K562 (cell line): Measurements from ENCODE around the gene HELZ. TPM values are rescaled to one million over a fixed set of nuclear protein-coding genes. Genes with fewer than 3 reads are reported as not detected.

Experiments
- ATAC-seq: fragments of 200-7000 bp; cut with Tn5 transposase; 3 replicates; pipeline ENCODE4 v1.9.1; 2020; ENCODE audit warnings: moderate library complexity
- BruUV-seq: library from RNA; stranded (reverse); fragments of 400-500 nt; replicated peaks from 2 replicates; lab custom pipeline; 2021; lab: Mats Ljungman, UMichigan
- CTCF ChIA-PET: fragments of 300-600 bp; formaldehyde crosslinking; extraction: SDS; loops from one replicate; lab custom pipeline; 2021; ENCODE audit warnings: low intra/inter-chr PET ratio; lab: Yijun Ruan, JAX
- POLR2A ChIA-PET: fragments of 300-600, 350-650 bp; sonication (Branson Sonifier 250); formaldehyde crosslinking; extraction: SDS; loops from one replicate; lab custom pipeline; 2021; ENCODE audit warnings: antibody characterized with exemption, inconsistent platforms; lab: Yijun Ruan, JAX
- DNase-seq, 4 experiments: peaks; one replicate each; pipeline versions ENCODE4 v3.0.0 to v3.0.0-alpha.2; 2011 to 2018; ENCODE audit warnings: low spot score in 3 of 4, mixed read lengths in 3 of 4; ENCODE audit errors: extremely low read depth in 1 of 4
- FAIRE-seq: peaks from 2 replicates; lab custom pipeline; 2011; peaks lifted over from hg19 to GRCh38; lab: Jason Lieb, UNC
- H2AFZ ChIP-seq: 2 replicates; pipeline ENCODE4 v1.6.0; 2011; ENCODE audit warnings: low read depth, low read length, control low read depth, inconsistent platforms
- H3K27ac ChIP-seq: fragments of 200-600 bp; 3 replicates; pipeline ENCODE4 v1.8.0; 2011; ENCODE audit warnings: low read depth, mild to moderate bottlenecking, control low read depth, inconsistent platforms, low read length, moderate library complexity, mixed read lengths; ENCODE audit errors: extremely low read depth
- H3K27me3 ChIP-seq, 2 experiments: fragments of 300-600 bp in 1 of 2; 2 replicates in 1 of 2; 3 replicates in 1 of 2; pipeline versions ENCODE4 v1.6.0 to v1.8.0; 2011; ENCODE audit warnings: inconsistent platforms in 2 of 2, low read length in 2 of 2, mild to moderate bottlenecking in 1 of 2, mixed read lengths in 1 of 2, moderate library complexity in 1 of 2; ENCODE audit not compliant: control insufficient read depth in 2 of 2, insufficient read depth in 2 of 2
- H3K36me3 ChIP-seq: fragments of 300-600 bp; 3 replicates; pipeline ENCODE4 v1.8.0; 2011; ENCODE audit warnings: mild to moderate bottlenecking, low read length, inconsistent platforms; ENCODE audit not compliant: control insufficient read depth, insufficient read depth
- H3K4me1 ChIP-seq, 2 experiments: fragments of 200-600 bp in 1 of 2; replicated peaks in 1 of 2; 2 replicates in 1 of 2; 3 replicates in 1 of 2; pipeline versions ENCODE4 v1.5.1 to v1.8.0; 2011; ENCODE audit warnings: inconsistent platforms in 2 of 2, low read length in 2 of 2, mild to moderate bottlenecking in 1 of 2, mixed read lengths in 1 of 2, moderate library complexity in 1 of 2; ENCODE audit not compliant: control insufficient read depth in 2 of 2, insufficient read depth in 2 of 2
- H3K4me2 ChIP-seq: 2 replicates; pipeline ENCODE4 v1.6.1; 2011; ENCODE audit warnings: low read length, control low read depth, inconsistent platforms, mixed read lengths; ENCODE audit not compliant: insufficient read depth
- H3K4me3 ChIP-seq: fragments of 200-600 bp; sonication (generic), shearing (Covaris generic); 2 replicates; pipeline ENCODE4 v1.5.1; 2016; ENCODE audit warnings: control low read depth, inconsistent platforms
- H3K79me2 ChIP-seq: fragments of 200-600 bp; 3 replicates; pipeline ENCODE4 v1.8.0; 2011; ENCODE audit warnings: low read length, inconsistent platforms; ENCODE audit not compliant: control insufficient read depth, insufficient read depth
- H3K9ac ChIP-seq, 2 experiments: 2 replicates each; pipeline versions ENCODE4 v1.6.0 to v1.6.1; 2011; ENCODE audit warnings: low read depth in 2 of 2, low read length in 2 of 2, control low read depth in 1 of 2, inconsistent platforms in 1 of 2, mild to moderate bottlenecking in 1 of 2, mixed read lengths in 1 of 2; ENCODE audit not compliant: insufficient read depth in 1 of 2
- H3K9me1 ChIP-seq: one replicate; pipeline ENCODE4 v1.6.0; 2011; ENCODE audit warnings: inconsistent platforms, mild to moderate bottlenecking, low read length, moderate library complexity; ENCODE audit not compliant: control insufficient read depth, insufficient read depth
- H3K9me3 ChIP-seq: replicated peaks from 2 replicates; pipeline ENCODE4 v1.5.1; 2011; ENCODE audit warnings: low read depth, low read length, inconsistent platforms; ENCODE audit not compliant: control insufficient read depth, insufficient read depth
- H4K20me1 ChIP-seq: replicated peaks from 2 replicates; pipeline ENCODE4 v1.6.1; 2011; ENCODE audit warnings: low read length, inconsistent platforms, mixed read lengths; ENCODE audit not compliant: control insufficient read depth, insufficient read depth
- CTCF ChIP-seq, 3 experiments: IDR thresholded peaks in 2 of 3; conservative IDR thresholded peaks in 1 of 3; 2 replicates each; pipeline ENCODE4 v1.5.1; 2011 to 2012; ENCODE audit warnings: low read length in 3 of 3, mild to moderate bottlenecking in 3 of 3, control low read depth in 2 of 3, improper control_type of control experiment in 1 of 3, inconsistent platforms in 1 of 3, low read depth in 1 of 3, mixed read lengths in 1 of 3, moderate library complexity in 1 of 3; ENCODE audit not compliant: insufficient read depth in 2 of 3
- MEIS2 ChIP-seq: fragments of 450-650 bp; IDR thresholded peaks from 2 replicates; pipeline ENCODE4 v1.6.1; 2014; ENCODE audit warnings: mild to moderate bottlenecking; ENCODE audit not compliant: partially characterized antibody
- NR1H2 ChIP-seq: sonication (generic); formaldehyde crosslinking; IDR thresholded peaks from 2 replicates; pipeline ENCODE4 v1.4.0; 2020; ENCODE audit warnings: mild to moderate bottlenecking, missing genetic modification reagents
- SMARCC2 ChIP-seq: fragments of 450-650 bp; IDR thresholded peaks from 2 replicates; pipeline ENCODE4 v1.6.1; 2017; ENCODE audit warnings: antibody characterized with exemption, moderate library complexity, mild to moderate bottlenecking, low read depth
- TEAD4 ChIP-seq, 2 experiments: sonication (generic) in 1 of 2; formaldehyde crosslinking in 1 of 2; IDR thresholded peaks; 2 replicates each; pipeline versions ENCODE4 v1.6.1 to v1.8.0; 2012 to 2022; ENCODE audit warnings: borderline replicate concordance in 1 of 2, inconsistent platforms in 1 of 2, low read length in 1 of 2, mild to moderate bottlenecking in 1 of 2, missing genetic modification reagents in 1 of 2
- ZNF143 ChIP-seq: sonication (generic); formaldehyde crosslinking; IDR thresholded peaks from 2 replicates; pipeline ENCODE4 v1.9.0; 2022; ENCODE audit warnings: mild to moderate bottlenecking, missing genetic modification reagents
- ZNF274 ChIP-seq: IDR thresholded peaks from 2 replicates; pipeline ENCODE4 v1.6.1; 2011; ENCODE audit warnings: low read depth, mild to moderate bottlenecking, low read length, moderate library complexity, borderline replicate concordance
- in situ Hi-C: fragments of 300-500 bp; cut with MboI; formaldehyde crosslinking; loops from 4 replicates; pipeline ENCODE4 v1.15.0; 2018; ENCODE audit warnings: inconsistent platforms, mixed read lengths
- intact Hi-C: fragments of 100-400 bp; cut with micrococcal nuclease; formaldehyde crosslinking; loops from 2 replicates; pipeline ENCODE4 v1.14.2; 2022
- polyA plus RNA-seq, 8 experiments: library from polyadenylated mRNA; depleted of rRNA in 4 of 8; stranded (reverse) in 5 of 8; unstranded in 3 of 8; fragments of >200 nt; fragmentation: Nextera tagmentation in 2 of 8; fragmentation: Illumina TruSeq in 1 of 8; extraction: Ambion mirVana in 2 of 8; extraction: Trizol in 1 of 8; gene quantifications; 2 replicates each; pipeline versions ENCODE4 v1.2.1 to v1.2.3, GENCODE V29; 2011 to 2014; ENCODE audit warnings: inconsistent platforms in 1 of 8, missing spikeins in 1 of 8
- total RNA-seq, 7 experiments: library from RNA; depleted of rRNA in 6 of 7; stranded (reverse); fragments of >200 nt in 6 of 7; fragmentation: Illumina TruSeq in 2 of 7; extraction: Trizol in 2 of 7; gene quantifications; 2 replicates each; pipeline versions ENCODE4 v1.2.1 to v1.2.3, GENCODE V29; 2011 to 2021; ENCODE audit warnings: low replicate concordance in 1 of 7

Gene HELZ
- total and polyA plus RNA-seq, 9 of the 15 experiments (the other 6 are each of a cell fraction or from before 2014, with no cell fraction given): 5.2 to 39.8 (median 17.3) TPM

DNA sequence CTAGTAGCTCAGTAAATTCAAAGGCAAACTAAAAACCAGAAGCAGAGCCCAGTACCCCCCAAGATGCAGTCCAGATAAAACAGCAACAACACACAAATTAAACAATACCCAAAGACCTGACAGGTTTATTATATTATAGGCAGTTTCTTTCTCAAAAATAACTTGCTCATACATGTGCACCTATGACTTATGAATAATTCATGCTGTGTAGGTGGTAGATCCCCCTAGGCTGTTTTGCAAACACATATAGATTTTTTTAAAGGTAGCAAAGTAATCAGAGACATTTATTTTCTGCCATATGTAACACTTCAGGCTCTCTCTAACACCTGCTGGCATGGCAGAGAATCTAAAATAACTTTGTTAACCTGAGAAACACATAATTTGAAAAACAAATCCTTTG lies 173.4 kb downstream of the HELZ start:
- no peak for TF ChIP-seq CTCF (IDR thresholded peaks at IDR 0.05 in 2 of 3, conservative IDR thresholded peaks at IDR 0.05 in 1 of 3; ENCODE audit: insufficient read depth in 2 of 3, low read depth in 1 of 3, low read length in 3 of 3)
- no peak for TF ChIP-seq MEIS2
- no peak for TF ChIP-seq ZNF274
- no peak for TF ChIP-seq TEAD4 (IDR thresholded peaks at IDR 0.05; ENCODE audit: low read length)
- no peak for TF ChIP-seq TEAD4 (CRISPR knock-in tag; IDR thresholded peaks at IDR 0.05; ENCODE audit: borderline replicate concordance)
- TF ChIP-seq ZNF143 (CRISPR knock-in tag): no peak
- no peak for TF ChIP-seq NR1H2
- TF ChIP-seq SMARCC2: no peak
- Histone ChIP-seq H3K9me3 (no peaks in the 10 kb centered on the region), H3K9me1 (no peaks in the 10 kb centered on the region), H3K27me3 (no peaks in the 10 kb centered on the region), H3K4me1 (no peaks in the 10 kb centered on the region), H3K4me3 (no peak overlapping the region), H3K4me2 (no peak overlapping the region), H2AFZ (no peak overlapping the region), H4K20me1 (peaks cover 8% of the 10 kb centered on the region; the same call in 1 of the 2 replicates), H3K79me2 (no peaks in the 10 kb centered on the region), H3K36me3 (peaks cover 5% of the 10 kb centered on the region; the same call in 1 of the 3 replicates), H3K9ac (no peak overlapping the region), H3K27ac (no peak overlapping the region)
- ChIA-PET POLR2A (interaction anchor here (0.6 to 0.8 kb wide), 2 partner anchors 11 to 211 kb away, joined by 3 read pairs; no protein-coding TSS in a partner anchor), CTCF (no interaction called here)
- intact Hi-C loops: no loop called here
- ATAC-seq: no peak
- FAIRE-seq: no peak
- no TSS peak for BruUV-seq
- in situ Hi-C loops: no loop called here
- no peak for DNase-seq
